B cell (primary cell): ENCODE results near the gene KIF7. TPM values are rescaled to one million over a fixed set of nuclear protein-coding genes. Genes with fewer than 3 reads are reported as not detected.

Source experiments
- ATAC-seq: fragments of 200-7000 bp; cut with Tn5 transposase; one replicate; pipeline ENCODE4 v1.10.0; 2021; ENCODE audit warnings: low read depth, mild to moderate bottlenecking, moderate number of reproducible peaks, moderate library complexity
- CTCF ChIA-PET: fragments of 350-600 bp; sonication (Branson Sonifier 250); formaldehyde crosslinking; loops from one replicate; lab custom pipeline; 2021; ENCODE audit warnings: antibody characterized with exemption, inconsistent platforms; lab: Charles Lee
- POLR2A ChIA-PET: fragments of 350-600 bp; sonication (Branson Sonifier 250); formaldehyde crosslinking; loops from one replicate; lab custom pipeline; 2021; ENCODE audit warnings: antibody characterized with exemption; lab: Charles Lee
- DNase-seq: peaks from one replicate; pipeline ENCODE4 v3.0.0; 2013
- H2AFZ ChIP-seq: 2 replicates; pipeline ENCODE4 v1.6.1; 2012; ENCODE audit warnings: mild to moderate bottlenecking, low read depth, low read length; ENCODE audit not compliant: insufficient read depth, poor library complexity, severe bottlenecking
- H3K27ac ChIP-seq, 2 donors: 1 replicate in 1 of 2; 2 replicates in 1 of 2; pipeline ENCODE4 v1.5.1; 2012 to 2013; ENCODE audit warnings: low read length in 2 of 2, mild to moderate bottlenecking in 2 of 2, moderate library complexity in 1 of 2
- H3K27me3 ChIP-seq, 4 experiments: fragments of 200-600 bp in 1 of 4; sonication (generic) in 1 of 4; replicated peaks in 1 of 4; 1 replicate in 2 of 4; 2 replicates in 2 of 4; pipeline versions ENCODE4 v1.6.1 to v1.7.0; 2013 to 2016; ENCODE audit warnings: low read length in 3 of 4, mild to moderate bottlenecking in 2 of 4, mixed read lengths in 1 of 4, moderate library complexity in 1 of 4; ENCODE audit not compliant: insufficient read depth in 4 of 4, control insufficient read depth in 3 of 4; ENCODE audit errors: control extremely low read depth in 1 of 4
- H3K36me3 ChIP-seq, 2 experiments: replicated peaks in 1 of 2; 1 replicate in 1 of 2; 2 replicates in 1 of 2; pipeline versions ENCODE4 v1.6.1 to v1.7.1; 2013; ENCODE audit warnings: low read length in 1 of 2; ENCODE audit not compliant: insufficient read depth in 2 of 2, control insufficient read depth in 1 of 2; ENCODE audit errors: control extremely low read depth in 1 of 2, extremely low read depth in 1 of 2
- H3K4me1 ChIP-seq, 2 donors: fragments of 200-600 bp in 1 of 2; sonication (generic) in 1 of 2; 1 replicate in 1 of 2; 2 replicates in 1 of 2; pipeline versions ENCODE4 v1.5.1 to v1.6.1; 2013 to 2017; ENCODE audit warnings: low read length in 2 of 2; ENCODE audit not compliant: control insufficient read depth in 2 of 2, insufficient read depth in 2 of 2
- H3K4me2 ChIP-seq: replicated peaks from 2 replicates; pipeline ENCODE3; 2012; ENCODE audit warnings: mild to moderate bottlenecking, low read depth, low read length; ENCODE audit not compliant: poor library complexity, severe bottlenecking
- H3K4me3 ChIP-seq, 5 experiments: fragments of 200-600 bp in 1 of 5; sonication (generic) in 1 of 5; 1 replicate in 3 of 5; 2 replicates in 2 of 5; pipeline versions ENCODE4 v1.5.1 to v1.7.0; 2011 to 2016; ENCODE audit warnings: low read length in 4 of 5, mild to moderate bottlenecking in 4 of 5, low read depth in 2 of 5, control low read depth in 1 of 5, moderate library complexity in 1 of 5; ENCODE audit not compliant: insufficient read depth in 1 of 5; ENCODE audit errors: control extremely low read depth in 1 of 5, extremely low read depth in 1 of 5
- H3K79me2 ChIP-seq: fragments of 200-600 bp; sonication (generic); one replicate; pipeline ENCODE4 v1.6.0; 2016; ENCODE audit warnings: low read length; ENCODE audit not compliant: control insufficient read depth, insufficient read depth
- H3K9ac ChIP-seq: fragments of 200-600 bp; sonication (generic); 2 replicates; pipeline ENCODE4 v1.6.1; 2017; ENCODE audit warnings: mild to moderate bottlenecking, low read length, moderate library complexity
- H3K9me3 ChIP-seq, 3 donors: one replicate each; pipeline versions ENCODE4 v1.6.1 to v1.7.1; 2013; ENCODE audit warnings: low read length in 2 of 3; ENCODE audit not compliant: control insufficient read depth in 2 of 3, insufficient read depth in 1 of 3; ENCODE audit errors: control extremely low read depth in 1 of 3
- H4K20me1 ChIP-seq: 2 replicates; pipeline ENCODE4 v1.6.0; 2012; ENCODE audit warnings: mild to moderate bottlenecking, low read length; ENCODE audit not compliant: insufficient read depth, control insufficient read depth, poor library complexity, severe bottlenecking
- H3K27ac Mint-ChIP-seq: one replicate; pipeline ENCODE4 v1.8.0; 2021; ENCODE audit warnings: mixed read lengths
- H3K27me3 Mint-ChIP-seq: one replicate; pipeline ENCODE4 v1.8.0; 2021; ENCODE audit warnings: mixed read lengths
- H3K4me1 Mint-ChIP-seq: one replicate; pipeline ENCODE4 v1.8.0; 2021; ENCODE audit warnings: mixed read lengths
- H3K4me3 Mint-ChIP-seq: one replicate; pipeline ENCODE4 v1.8.0; 2021; ENCODE audit warnings: mixed read lengths
- H3K9me3 Mint-ChIP-seq: one replicate; pipeline ENCODE4 v1.8.0; 2022; ENCODE audit warnings: mixed read lengths; ENCODE audit not compliant: insufficient read depth
- CTCF ChIP-seq: fragments of 200-600 bp; IDR thresholded peaks from one replicate; pipeline ENCODE4 v1.8.0; 2022; ENCODE audit warnings: antibody characterized with exemption, mild to moderate bottlenecking
- EZH2 ChIP-seq: IDR thresholded peaks from 2 replicates; pipeline ENCODE4 v1.6.1; 2012; ENCODE audit warnings: borderline replicate concordance, low read depth, mild to moderate bottlenecking, moderate library complexity, low read length; ENCODE audit not compliant: insufficient read depth, poor library complexity, severe bottlenecking
- WGBS: methylation state at CpG from one replicate; pipeline ENCODE4 v1.1.5; 2013; ENCODE audit warnings: missing lambda C conversion rate; ENCODE audit not compliant: insufficient coverage; 5-methylcytosine and 5-hydroxymethylcytosine counted together
- intact Hi-C: fragments of 100-400 bp; cut with micrococcal nuclease; formaldehyde crosslinking; loops from one replicate; pipeline ENCODE4 v1.10.0; 2022
- polyA minus RNA-seq: library from RNA; depleted of rRNA, polyadenylated mRNA; stranded (reverse); fragments of >200 nt; gene quantifications from 2 replicates; pipeline ENCODE4 v1.2.3, GENCODE V29; 2012
- polyA plus RNA-seq: library from polyadenylated mRNA; depleted of rRNA; stranded (reverse); fragments of >200 nt; gene quantifications from 2 replicates; pipeline ENCODE4 v1.2.3, GENCODE V29; 2012
- total RNA-seq, 2 donors: library from RNA; stranded (reverse); fragments of 120-200 nt in 1 of 2; gene quantifications; 1 replicate in 1 of 2; 2 replicates in 1 of 2; pipeline versions ENCODE4 v1.2.3 to v1.2.4, GENCODE V29; 2013 to 2022

KIF7 gene
- total RNA-seq (not detected in 2 replicates), polyA plus RNA-seq (not detected in 2 replicates), polyA minus RNA-seq (not detected in 2 replicates)
- 0.09 TPM for total RNA-seq (2013)

GRCh38 chr15:89654847-89655805 lies at the start of gene KIF7:
Gene KIF7 (minus strand): TSS chr15:89655467. CDS start chr15:89652930, 2,537 bp downstream.
- peak within 1 kb of the TSS; percentile 37 for H3K9ac ChIP-seq
- peak within 1 kb of the TSS; percentile 56 for H2AFZ ChIP-seq
- H3K27ac ChIP-seq: no peak within 1 kb of the TSS
- TF ChIP-seq EZH2 (no peak), CTCF (no peak)
- no peaks in the 10 kb centered on the region for H4K20me1 ChIP-seq
- Mint-ChIP-seq H3K27me3 (peaks cover 48% of the 10 kb centered on the region), H3K27ac (no peak within 1 kb of the TSS), H3K4me1 (peaks cover 11% of the 10 kb centered on the region), H3K9me3 (no peaks in the 10 kb centered on the region), H3K4me3 (peak within 1 kb of the TSS; percentile 78)
- no peaks in the 10 kb centered on the region for H3K79me2 ChIP-seq
- H3K27me3 ChIP-seq: peaks cover 0 to 28% (median 17%) of the 10 kb centered on the region in 4 experiments
- DNase-seq (no peak), ATAC-seq (no peak)
- peaks cover 0 to 6% (median 0%) of the 10 kb centered on the region in 3 donors for H3K9me3 ChIP-seq
- peaks cover 10% of the 10 kb centered on the region in 2 donors for H3K4me1 ChIP-seq
- ChIA-PET POLR2A (no interaction called here), CTCF (no interaction called here)
- intact Hi-C loops: no loop called here
- no peaks in the 10 kb centered on the region for H3K36me3 ChIP-seq
- peak within 1 kb of the TSS; percentile 65 for H3K4me2 ChIP-seq
- peak within 1 kb of the TSS in 3 of 5 experiments; percentile 5 to 23 (median 15) for H3K4me3 ChIP-seq
- 2% methylated on average over 84 of the region's 87 CpGs for WGBS

- no peak overlapping the region for H3K27ac Mint-ChIP-seq
- H3K4me3 ChIP-seq: no peak overlapping the region
- no peaks in the 10 kb centered on the region for H3K79me2 ChIP-seq
- no peaks in the 10 kb centered on the region for H3K9me3 Mint-ChIP-seq
- H2AFZ ChIP-seq: no peak overlapping the region
- H3K27me3 Mint-ChIP-seq: peaks cover 51% of the 10 kb centered on the region
- H3K36me3 ChIP-seq: no peaks in the 10 kb centered on the region
- no peak for ATAC-seq
- ChIA-PET POLR2A (no interaction called here), CTCF (no interaction called here)
- no peak overlapping the region for H3K4me2 ChIP-seq
- no peaks in the 10 kb centered on the region for H3K4me1 Mint-ChIP-seq
- no peaks in the 10 kb centered on the region for H3K9me3 ChIP-seq
- DNase-seq: no peak
- H3K9ac ChIP-seq: no peak overlapping the region
- H3K27me3 ChIP-seq: peaks cover 0 to 32% (median 11%) of the 10 kb centered on the region in 4 experiments
- no peak for TF ChIP-seq CTCF
- TF ChIP-seq EZH2: no peak
- no peak overlapping the region for H3K27ac ChIP-seq
- H3K4me3 Mint-ChIP-seq: no peak overlapping the region
- intact Hi-C loops: no loop called here
- no peaks in the 10 kb centered on the region for H4K20me1 ChIP-seq
- no peaks in the 10 kb centered on the region for H3K4me1 ChIP-seq
Measured at GRCh38 chr15:89704411-89704810, 49.1 kb upstream of the KIF7 start.
